Neural cell (in vitro differentiated cells): ENCODE data around the gene RBM4. TPM values are rescaled to one million over a fixed set of nuclear protein-coding genes. Genes with fewer than 3 reads are reported as not detected.

Experiments
- H2AFZ ChIP-seq: fragments of 200-600, 300-800 bp; sonication (generic), shearing (Covaris generic); 2 replicates; pipeline ENCODE4 v1.6.0; 2014; ENCODE audit warnings: low read depth, mild to moderate bottlenecking, antibody characterized with exemption, low read length, moderate library complexity
- H3F3A ChIP-seq: fragments of 200-600 bp; shearing (Covaris generic); 2 replicates; pipeline ENCODE4 v1.6.1; 2016; ENCODE audit warnings: mild to moderate bottlenecking, moderate library complexity, mixed read lengths, antibody characterized with exemption, low read length; ENCODE audit not compliant: insufficient read depth, poor library complexity, severe bottlenecking
- H3K27ac ChIP-seq: fragments of 200-600, 300-800 bp; sonication (generic), shearing (Covaris generic); 2 replicates; pipeline ENCODE4 v1.5.1; 2014; ENCODE audit warnings: mild to moderate bottlenecking, low read length, moderate library complexity
- H3K27me3 ChIP-seq: fragments of 300-800, 200-600 bp; sonication (generic), shearing (Covaris generic); 2 replicates; pipeline ENCODE4 v1.6.0; 2014; ENCODE audit warnings: mild to moderate bottlenecking, low read depth, low read length, moderate library complexity; ENCODE audit not compliant: insufficient read depth
- H3K36me3 ChIP-seq: fragments of 300-800, 200-600 bp; sonication (generic), shearing (Covaris generic); 2 replicates; pipeline ENCODE4 v1.5.1; 2014; ENCODE audit warnings: mild to moderate bottlenecking, antibody characterized with exemption, low read length, moderate library complexity; ENCODE audit not compliant: insufficient read depth
- H3K4me2 ChIP-seq: fragments of 300-800, 200-600 bp; sonication (generic), shearing (Covaris generic); 2 replicates; pipeline ENCODE4 v1.6.0; 2014; ENCODE audit warnings: mild to moderate bottlenecking, low read length
- H3K4me3 ChIP-seq: fragments of 300-800, 200-600 bp; sonication (generic), shearing (Covaris generic); 2 replicates; pipeline ENCODE4 v1.5.1; 2014; ENCODE audit warnings: mild to moderate bottlenecking, low read length, moderate library complexity
- H3K79me2 ChIP-seq: fragments of 200-600 bp; shearing (Covaris generic); replicated peaks from 2 replicates; pipeline ENCODE4 v1.6.0; 2014; ENCODE audit warnings: mild to moderate bottlenecking, low read length, moderate library complexity; ENCODE audit not compliant: insufficient read depth
- H3K9ac ChIP-seq: fragments of 300-800, 200-600 bp; sonication (generic), shearing (Covaris generic); 2 replicates; pipeline ENCODE4 v1.6.1; 2016; ENCODE audit warnings: mild to moderate bottlenecking, low read length, mixed read lengths
- H3K9me2 ChIP-seq: fragments of 200-600 bp; shearing (Covaris generic); 2 replicates; pipeline ENCODE4 v1.6.1; 2016; ENCODE audit warnings: mild to moderate bottlenecking, low read length, mixed read lengths; ENCODE audit not compliant: insufficient read depth
- H3K9me3 ChIP-seq: fragments of 200-600, 300-800 bp; sonication (generic), shearing (Covaris generic); 2 replicates; pipeline ENCODE4 v1.6.1; 2016; ENCODE audit warnings: mild to moderate bottlenecking, mixed run types, low read length, moderate library complexity, mixed read lengths
- H4K20me1 ChIP-seq: fragments of 200-600 bp; shearing (Covaris generic); 2 replicates; pipeline ENCODE4 v1.6.1; 2016; ENCODE audit warnings: mild to moderate bottlenecking, mixed run types; ENCODE audit not compliant: insufficient read depth
- CTCF ChIP-seq: fragments of 450-650 bp; IDR thresholded peaks from 2 replicates; pipeline ENCODE4 v1.5.1; 2014; ENCODE audit warnings: antibody characterized with exemption, mild to moderate bottlenecking, moderate library complexity; ENCODE audit not compliant: poor library complexity, severe bottlenecking
- EP300 ChIP-seq: fragments of 450-650 bp; conservative IDR thresholded peaks from 2 replicates; pipeline ENCODE4 v1.6.1; 2014; ENCODE audit warnings: antibody characterized with exemption, mild to moderate bottlenecking, moderate library complexity; ENCODE audit not compliant: poor library complexity, severe bottlenecking
- EZH2 ChIP-seq: fragments of 200-600, 300-800 bp; shearing (Covaris generic), sonication (generic); IDR thresholded peaks from 2 replicates; pipeline ENCODE4 v1.6.1; 2014; ENCODE audit warnings: antibody characterized with exemption, low read length, borderline replicate concordance, mild to moderate bottlenecking; ENCODE audit not compliant: insufficient read depth, poor library complexity, severe bottlenecking
- MXI1 ChIP-seq: fragments of 450-650 bp; conservative IDR thresholded peaks from 2 replicates; pipeline ENCODE4 v1.6.1; 2014; ENCODE audit warnings: antibody characterized with exemption, mild to moderate bottlenecking; ENCODE audit not compliant: poor library complexity, severe bottlenecking
- POLR2AphosphoS5 ChIP-seq: IDR thresholded peaks from 2 replicates; pipeline ENCODE4 v1.6.1; 2012
- RAD21 ChIP-seq: fragments of 450-650 bp; conservative IDR thresholded peaks from 2 replicates; pipeline ENCODE4 v1.6.1; 2014; ENCODE audit warnings: antibody characterized with exemption, mild to moderate bottlenecking, moderate library complexity
- REST ChIP-seq: IDR thresholded peaks from 2 replicates; pipeline ENCODE4 v1.6.1; 2012; ENCODE audit warnings: borderline replicate concordance
- SMC3 ChIP-seq: fragments of 450-650 bp; conservative IDR thresholded peaks from 2 replicates; pipeline ENCODE4 v1.6.1; 2014; ENCODE audit warnings: antibody characterized with exemption, mild to moderate bottlenecking, moderate library complexity; ENCODE audit not compliant: poor library complexity
- TAF1 ChIP-seq: IDR thresholded peaks from 2 replicates; pipeline ENCODE4 v1.6.1; 2012; ENCODE audit warnings: low read depth
- polyA plus RNA-seq: library from polyadenylated mRNA; depleted of rRNA; stranded (reverse); fragments of >200 nt; gene quantifications from 2 replicates; pipeline ENCODE4 v1.2.3, GENCODE V29; 2014

The RBM4 gene
- polyA plus RNA-seq, 1 donor from 2014 or later = 456 TPM

GRCh38 chr11:66624450-66624849 is 14.1 kb upstream of the RBM4 start:
- Histone ChIP-seq H3K4me2 (no peak overlapping the region), H3F3A (no peaks in the 10 kb centered on the region), H3K9me3 (no peaks in the 10 kb centered on the region), H4K20me1 (peaks cover 33% of the 10 kb centered on the region), H2AFZ (no peak overlapping the region), H3K79me2 (peaks cover 64% of the 10 kb centered on the region), H3K9ac (no peak overlapping the region), H3K4me3 (no peak overlapping the region), H3K27me3 (no peaks in the 10 kb centered on the region), H3K9me2 (no peaks in the 10 kb centered on the region), H3K36me3 (peaks cover 15% of the 10 kb centered on the region), H3K27ac (no peak overlapping the region)
- no peak for TF ChIP-seq MXI1
- TF ChIP-seq TAF1 = no peak
- no peak for TF ChIP-seq POLR2AphosphoS5
- TF ChIP-seq EP300 = no peak
- no peak for TF ChIP-seq EZH2
- TF ChIP-seq CTCF = no peak
- no peak for TF ChIP-seq REST
- no peak for TF ChIP-seq RAD21
- TF ChIP-seq SMC3 = no peak

GRCh38 chr11:66625041-66625751 is 13.3 kb upstream of the RBM4 start:
- TF ChIP-seq MXI1 = no peak
- TF ChIP-seq TAF1 = no peak
- TF ChIP-seq EP300 = no peak
- TF ChIP-seq POLR2AphosphoS5 = no peak
- TF ChIP-seq RAD21 = no peak
- TF ChIP-seq REST = no peak
- TF ChIP-seq SMC3 = no peak
- TF ChIP-seq EZH2 = no peak
- no peak for TF ChIP-seq CTCF
- peaks cover 33% of the 10 kb centered on the region for H4K20me1 ChIP-seq
- no peaks in the 10 kb centered on the region for H3F3A ChIP-seq
- H3K27me3 ChIP-seq = no peaks in the 10 kb centered on the region
- H3K9me3 ChIP-seq = no peaks in the 10 kb centered on the region
- peaks cover 21% of the 10 kb centered on the region for H3K36me3 ChIP-seq
- H3K9me2 ChIP-seq = no peaks in the 10 kb centered on the region
- no peak overlapping the region for H3K4me2 ChIP-seq
- no peak overlapping the region for H2AFZ ChIP-seq
- H3K9ac ChIP-seq = no peak overlapping the region
- no peak overlapping the region for H3K27ac ChIP-seq
- no peak overlapping the region for H3K4me3 ChIP-seq
- peaks cover 65% of the 10 kb centered on the region for H3K79me2 ChIP-seq
